GM19324 (cell line): ENCODE measurements around the gene HNRNPH1.

Experiments used
- ATAC-seq: cut with Tn5 transposase; IDR thresholded peaks from one replicate; pipeline ENCODE4 v1.9.1; 2021; ENCODE audit warnings: mild to moderate bottlenecking, moderate library complexity; ENCODE audit not compliant: unreplicated experiment, low FRiP score

HNRNPH1 gene

DNA sequence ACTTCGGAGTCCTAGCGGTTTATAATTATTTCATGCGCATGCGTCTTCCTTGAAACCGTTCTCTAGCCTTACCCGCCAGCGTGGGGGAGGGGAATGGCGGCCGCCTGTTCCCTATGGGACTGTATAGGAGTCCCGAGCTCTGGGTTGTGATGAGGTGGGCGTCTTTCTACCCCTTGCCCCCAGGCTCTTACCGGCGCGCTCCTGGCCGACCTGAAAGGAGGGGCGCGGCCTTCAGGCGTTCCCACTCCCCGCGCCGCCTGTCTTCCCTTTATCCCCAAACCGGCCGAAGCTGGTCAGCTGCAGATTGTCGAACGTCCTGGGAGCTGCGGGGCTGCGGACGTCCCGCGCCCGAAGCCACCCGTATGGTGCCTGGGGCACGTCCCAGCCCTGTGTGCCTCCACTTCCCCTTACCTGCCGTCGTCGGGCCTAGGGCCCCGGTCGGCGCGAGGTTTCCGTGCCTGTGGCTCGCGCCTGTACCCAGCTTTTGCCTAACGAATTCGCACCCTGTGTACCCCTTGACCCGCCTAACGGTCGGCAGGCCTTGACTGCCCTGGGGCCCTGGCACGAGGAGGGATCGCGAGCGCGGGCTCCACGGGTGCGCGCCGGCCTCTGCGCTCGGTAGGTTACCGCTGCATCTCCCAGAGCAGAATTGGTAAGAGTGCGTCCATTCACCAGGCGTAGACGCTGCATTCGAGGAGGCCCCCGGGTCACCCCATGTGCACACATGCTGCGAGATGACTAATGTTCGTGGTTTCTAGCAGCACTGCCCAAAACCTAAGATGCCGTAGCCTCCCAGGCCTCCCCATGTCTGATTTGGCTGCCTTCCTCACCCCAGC, 653 bp upstream of the HNRNPH1 start:
- peak; percentile 0 for ATAC-seq

DNA sequence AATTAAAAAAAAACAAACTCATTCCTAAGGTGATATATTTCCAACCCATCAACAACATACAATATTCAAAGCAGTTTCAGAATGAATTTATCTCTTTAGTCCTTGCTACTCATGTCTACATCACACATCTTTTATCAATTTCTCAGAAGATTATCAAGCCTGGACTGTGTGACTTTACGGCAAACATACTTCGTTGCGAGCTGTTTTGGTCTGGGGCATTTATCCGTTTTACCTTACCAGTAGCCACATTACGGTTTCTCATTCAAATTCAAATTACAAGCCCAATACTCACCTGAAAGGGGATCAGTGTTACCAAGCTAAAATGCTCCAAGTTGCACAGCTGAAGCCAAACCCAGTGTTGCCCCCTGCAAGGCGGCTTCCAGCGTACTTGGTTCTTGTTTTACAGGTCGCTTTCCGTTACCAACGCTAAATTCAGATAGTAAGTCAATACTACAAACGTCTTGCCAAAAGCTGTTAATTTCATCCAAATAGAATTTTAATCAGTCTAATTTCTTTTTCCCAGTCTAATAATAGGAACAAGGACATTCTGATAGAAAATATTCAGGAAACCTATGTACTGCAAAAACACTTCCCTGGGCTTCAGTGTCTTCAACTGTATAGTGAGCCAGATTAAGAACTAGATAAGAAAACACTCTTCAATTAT, 1.8 kb downstream of the HNRNPH1 start:
- ATAC-seq: no peak

DNA sequence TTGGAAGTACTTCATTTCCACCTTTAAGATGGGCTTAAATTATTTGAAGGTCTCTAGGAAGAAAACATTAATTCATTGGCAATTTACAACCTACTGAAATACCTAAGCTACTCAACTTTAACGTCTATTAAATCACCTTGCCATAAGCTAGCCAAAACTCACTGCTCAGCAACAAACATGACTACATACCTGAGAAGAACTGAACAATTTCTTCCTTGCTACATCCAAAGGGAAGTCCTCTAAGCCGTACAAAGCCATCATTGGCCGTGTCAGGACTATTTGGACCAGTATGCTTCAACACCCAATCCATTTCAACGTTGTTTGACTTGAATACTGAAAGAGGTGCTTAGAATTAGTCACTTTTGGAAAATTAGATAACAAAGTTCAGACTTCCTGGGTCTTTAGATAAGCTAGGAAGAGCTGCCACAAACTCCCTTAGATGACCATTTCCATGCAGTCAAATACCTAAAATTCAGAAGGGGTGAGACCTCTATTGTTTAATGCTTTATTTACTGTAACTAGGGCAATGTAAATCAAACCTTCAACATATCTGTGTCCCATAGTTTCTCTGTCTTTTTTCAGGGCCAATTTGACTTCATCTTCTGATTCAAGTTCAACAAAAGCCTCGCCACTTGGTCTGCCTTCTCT, 2.6 kb downstream of the HNRNPH1 start:
- ATAC-seq: no peak

DNA sequence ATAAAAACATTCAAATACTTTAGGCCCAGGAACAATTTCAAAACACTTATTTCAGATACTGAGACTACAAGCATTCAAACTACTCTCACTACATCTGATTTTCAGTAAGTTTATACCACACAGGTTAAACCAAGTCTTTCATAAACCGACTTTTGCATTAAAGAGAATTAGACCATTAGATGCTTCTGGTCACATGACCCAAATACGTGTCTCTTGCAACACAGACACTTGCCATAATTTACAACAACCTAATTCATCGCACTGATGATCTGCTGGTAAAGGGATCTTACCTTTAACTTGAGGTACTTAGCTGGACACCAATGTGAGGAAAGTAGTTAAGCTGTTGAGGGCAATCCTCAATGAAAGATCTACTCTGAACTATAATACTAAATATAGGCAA, 3.2 kb downstream of the HNRNPH1 start:
- no peak for ATAC-seq

DNA sequence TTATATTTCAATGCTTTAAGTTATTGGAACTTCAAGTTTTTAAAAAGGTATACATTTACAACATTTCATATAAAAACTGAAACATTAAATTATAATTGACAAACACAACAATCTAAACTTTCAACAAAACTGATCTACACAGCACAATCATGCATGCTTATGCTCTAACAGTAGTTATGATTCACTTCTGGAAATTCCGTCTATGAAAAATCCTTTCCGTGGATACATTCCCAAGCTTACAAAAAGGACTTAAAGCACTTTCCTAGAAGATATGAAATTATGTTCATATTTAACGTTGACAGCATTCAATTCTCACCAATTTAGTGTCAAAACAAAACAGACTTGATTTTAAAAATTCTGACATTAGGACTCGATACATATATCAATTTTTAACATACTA, 3.7 kb downstream of the HNRNPH1 start:
- no peak for ATAC-seq

DNA sequence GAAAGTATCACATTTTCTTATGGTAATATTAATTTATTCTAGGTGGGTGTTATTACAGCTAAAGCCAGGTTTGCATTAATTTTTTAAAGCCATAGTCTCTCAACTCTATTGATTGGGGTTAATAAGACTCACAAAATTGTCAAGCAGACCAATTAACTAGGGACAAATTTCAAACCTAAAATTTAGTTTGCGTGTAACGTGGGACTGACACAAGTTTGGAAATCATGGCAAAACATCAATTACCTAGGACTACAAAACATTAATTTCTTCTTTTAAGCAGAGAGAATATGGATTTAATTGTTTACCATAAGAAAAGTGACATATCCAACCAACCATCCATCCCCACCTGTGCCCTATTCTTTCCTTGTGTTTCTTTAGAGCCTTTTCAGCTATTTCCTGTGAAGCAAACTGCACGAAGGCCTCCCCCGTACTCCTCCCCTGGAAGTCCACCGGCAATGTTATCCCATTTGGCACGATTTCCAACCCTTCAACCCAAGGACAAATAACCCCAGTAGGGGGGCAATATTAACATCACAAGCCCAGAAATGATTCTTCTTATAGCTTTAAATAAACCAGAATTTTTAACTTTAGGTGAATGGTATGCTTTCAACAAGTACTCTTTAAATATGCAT, 4.4 kb downstream of the HNRNPH1 start:
- ATAC-seq: no peak

DNA sequence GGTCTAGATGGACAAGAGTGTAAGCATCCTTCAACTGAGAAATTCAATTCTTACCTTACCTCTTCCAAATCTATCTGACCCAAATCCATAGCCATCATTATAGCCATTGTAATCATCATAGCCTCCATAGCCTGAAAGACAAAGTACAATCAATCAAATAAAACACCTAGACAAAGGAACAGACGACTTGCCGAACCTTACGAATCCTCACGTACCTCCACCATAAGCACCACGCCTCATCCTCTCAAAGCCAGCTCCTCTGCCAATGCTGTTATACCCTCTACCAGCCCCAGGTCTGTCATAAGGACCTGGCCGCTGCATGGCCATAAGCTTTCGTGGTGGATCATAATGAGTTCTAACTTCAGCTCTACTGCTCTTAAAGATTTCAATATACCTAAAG, 5.5 kb downstream of the HNRNPH1 start:
- no peak for ATAC-seq

DNA sequence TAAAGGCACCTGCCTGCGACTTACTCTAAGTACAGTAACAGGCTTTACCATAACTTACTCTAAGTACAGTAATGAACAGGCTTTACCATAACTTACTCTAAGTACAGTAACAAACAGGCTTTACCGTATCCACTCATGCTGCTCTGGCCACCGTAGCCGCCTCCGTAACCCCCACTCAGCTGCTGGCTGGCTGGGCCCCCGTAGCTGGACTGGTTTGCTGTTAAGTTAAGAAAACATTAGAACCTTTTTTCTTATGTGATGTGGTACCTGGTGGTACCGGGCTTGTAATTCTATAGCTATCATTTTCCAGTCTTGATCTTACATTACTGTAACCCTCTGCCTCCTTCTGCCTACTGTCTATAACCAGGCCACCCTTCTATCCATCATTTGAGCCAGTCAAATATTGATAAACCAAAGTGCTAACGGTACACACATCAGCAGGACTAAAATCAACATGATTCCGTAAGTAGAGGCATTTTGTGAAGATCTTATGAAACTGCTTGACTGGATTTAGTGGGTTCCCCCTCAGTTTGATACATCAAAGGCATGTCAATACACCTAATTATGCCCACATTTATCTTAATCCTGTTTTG, 7.4 kb downstream of the HNRNPH1 start:
- ATAC-seq: no peak

DNA sequence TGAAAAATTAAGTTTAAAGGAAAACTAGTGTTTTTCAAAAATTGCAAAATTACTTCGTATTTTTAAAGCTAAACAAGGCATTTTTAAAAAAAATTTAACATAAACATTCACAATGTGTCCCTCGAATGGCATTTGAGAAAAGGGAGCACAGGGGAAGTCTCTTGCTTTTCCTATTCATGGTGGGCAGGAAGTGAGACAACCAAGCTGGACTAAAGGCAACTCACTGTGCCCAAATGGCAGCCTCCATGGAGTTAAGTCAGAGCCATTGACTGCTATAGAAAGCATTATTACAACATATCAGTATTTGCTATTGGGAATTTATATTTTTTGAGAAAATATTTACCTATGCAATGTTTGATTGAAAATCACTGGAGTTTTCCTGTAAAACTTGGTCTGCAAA, 8.3 kb downstream of the HNRNPH1 start:
- ATAC-seq: no peak

DNA sequence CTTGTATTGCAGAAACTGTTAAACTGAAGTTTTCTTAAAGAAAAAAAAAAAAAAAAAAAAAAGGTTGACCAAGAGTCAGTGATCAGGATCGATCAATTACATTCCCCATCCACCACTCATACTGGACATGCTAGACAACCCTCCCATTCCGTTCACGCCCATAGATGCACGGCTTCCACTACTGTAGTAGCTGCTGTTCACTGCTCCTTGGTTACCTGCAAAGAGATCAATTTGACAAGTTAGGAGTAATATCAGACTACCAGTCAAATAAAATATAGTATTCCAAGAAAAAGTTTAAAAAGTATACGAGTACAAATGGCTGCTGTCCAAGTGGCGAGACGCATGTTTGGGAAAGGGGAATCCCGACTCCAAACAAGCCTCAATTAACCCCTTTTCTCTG, 8.7 kb downstream of the HNRNPH1 start:
- ATAC-seq: no peak

DNA sequence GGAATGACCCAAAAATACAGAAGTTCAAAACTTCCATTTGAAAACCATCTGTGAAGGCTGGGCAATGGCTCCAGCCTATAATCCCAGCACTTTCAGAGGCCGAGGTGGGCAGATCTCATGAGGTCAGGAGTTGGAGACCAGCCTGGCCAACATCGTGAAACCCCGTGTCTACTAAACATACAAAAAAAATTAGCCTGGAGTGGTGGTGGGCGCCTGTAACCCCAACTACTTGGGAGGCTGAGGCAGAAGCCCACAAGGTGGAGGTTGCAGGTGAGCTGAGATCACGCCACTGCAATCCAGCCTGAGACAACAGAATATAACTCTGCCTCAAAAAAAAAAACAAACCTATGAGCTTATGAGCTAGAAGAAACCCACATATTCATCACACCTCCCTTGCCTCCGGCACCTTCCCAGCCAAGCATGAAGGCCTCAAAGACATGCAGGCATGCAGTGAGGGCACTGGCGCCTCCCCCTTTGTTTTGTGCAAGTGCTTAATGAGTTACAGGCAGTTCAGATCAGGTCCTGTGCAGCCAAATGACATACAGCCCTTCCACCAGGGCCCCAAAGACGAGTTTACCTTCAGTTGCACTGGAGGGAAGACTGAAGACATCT, 9.9 kb downstream of the HNRNPH1 start:
- no peak for ATAC-seq

DNA sequence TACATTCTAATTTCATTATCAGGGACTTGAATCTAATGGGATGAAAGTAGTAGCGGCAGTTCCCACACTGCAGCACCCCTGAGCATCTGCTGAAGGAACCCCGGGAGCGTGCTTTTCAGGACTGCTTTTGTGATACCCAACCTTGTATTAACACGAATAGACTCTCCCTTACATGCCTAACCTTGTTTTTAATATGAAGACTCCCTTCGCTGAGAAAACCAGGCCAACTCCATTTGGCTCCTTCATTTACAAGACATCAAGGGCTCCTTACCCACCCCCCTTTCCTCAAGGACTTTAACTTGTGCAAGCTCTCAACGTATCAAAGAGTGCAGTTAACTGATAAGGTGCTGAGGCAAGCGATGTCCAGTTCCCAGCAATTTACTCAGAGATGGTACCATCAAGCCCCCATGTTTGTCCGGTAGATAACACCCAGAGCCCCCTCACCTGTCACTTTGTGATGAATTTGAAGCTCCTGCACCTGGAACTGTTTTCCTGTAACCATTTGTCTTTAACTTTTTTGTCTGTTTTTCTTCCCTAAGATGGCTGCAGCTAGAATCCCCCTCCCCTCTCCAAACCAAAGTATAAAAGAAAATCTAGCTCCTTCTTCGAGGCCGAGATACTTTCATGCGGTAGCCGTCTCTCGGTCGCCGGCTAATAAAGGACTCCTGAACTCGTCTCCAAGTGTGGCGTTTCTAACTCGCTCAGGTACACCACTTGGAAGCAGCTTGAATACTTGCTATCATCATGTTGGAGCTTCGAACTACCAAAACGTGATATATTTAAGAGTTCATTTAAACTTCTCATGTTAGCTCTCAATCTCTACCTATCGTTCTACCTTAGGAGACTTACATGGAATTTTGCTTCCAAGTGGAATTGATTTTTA, 10.7 kb downstream of the HNRNPH1 start:
- ATAC-seq: no peak

DNA sequence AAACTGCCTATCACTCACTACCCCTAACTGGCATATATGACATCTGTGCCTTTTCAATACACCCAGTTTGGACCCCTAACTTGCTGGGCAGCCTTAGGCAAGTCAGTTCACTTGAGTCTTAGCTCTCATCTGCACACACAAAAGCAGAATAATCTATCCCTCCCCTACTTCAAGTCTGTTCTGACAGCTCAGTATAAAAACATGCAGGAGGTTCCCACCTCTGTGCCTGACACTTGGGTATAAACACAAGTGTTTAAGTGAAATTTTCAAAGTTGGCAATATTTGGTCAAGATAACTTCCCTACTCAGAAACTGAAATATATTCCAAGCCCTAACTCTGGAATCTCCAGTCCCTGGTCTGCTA, 12.6 kb downstream of the HNRNPH1 start:
- ATAC-seq: no peak

DNA sequence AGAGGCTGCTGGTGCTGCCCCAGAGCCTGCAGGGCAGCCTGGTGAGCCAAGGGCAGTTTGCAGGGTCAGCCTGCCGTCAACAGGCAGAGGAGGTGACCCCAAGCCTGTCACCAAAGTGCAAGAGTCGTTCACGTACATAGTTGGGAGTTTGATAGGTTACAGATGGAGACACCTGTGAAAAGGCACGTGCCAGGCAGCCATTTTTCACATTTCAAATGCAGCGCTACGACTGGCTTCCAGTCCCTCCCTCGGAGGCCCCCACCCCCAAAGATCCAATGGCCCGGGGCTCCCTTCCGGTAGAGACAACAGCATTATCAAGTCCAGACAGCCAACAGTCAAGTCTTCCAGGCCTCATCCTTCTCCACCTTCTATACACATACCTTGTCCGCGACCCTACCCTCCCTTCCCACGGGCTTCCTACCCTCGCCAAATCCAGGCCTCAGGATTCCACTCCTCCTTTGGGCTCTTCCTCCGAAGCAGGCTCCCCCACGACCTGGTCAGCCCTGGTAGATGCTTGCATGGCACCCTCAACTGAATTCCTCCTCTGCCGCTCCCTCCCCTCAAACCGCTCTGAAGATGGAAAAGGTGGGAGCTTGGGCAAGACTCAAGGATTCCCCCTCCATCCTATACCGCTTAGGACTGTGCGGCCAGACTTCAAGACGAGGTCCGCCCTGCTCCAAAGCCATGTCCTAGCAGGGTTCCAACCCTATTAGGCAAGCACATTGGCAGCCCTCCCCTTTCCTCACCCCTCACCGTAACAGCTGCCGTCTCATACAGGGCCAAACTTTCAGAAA, 13.2 kb downstream of the HNRNPH1 start:
- no peak for ATAC-seq

DNA sequence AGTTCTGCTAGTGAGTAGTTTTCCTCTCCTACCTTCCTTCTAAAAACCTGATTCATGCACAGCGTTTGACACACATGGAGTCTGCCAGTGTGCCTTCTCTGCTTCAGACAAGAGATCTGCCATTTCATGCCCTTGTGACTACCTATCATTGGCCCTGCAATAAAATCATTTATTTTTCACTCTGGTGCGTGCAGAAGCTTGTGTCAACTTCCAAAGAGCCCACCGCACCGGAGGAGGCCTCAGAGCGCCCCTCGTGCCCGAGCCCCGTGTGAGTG, 13.7 kb downstream of the HNRNPH1 start:
- ATAC-seq: no peak

DNA sequence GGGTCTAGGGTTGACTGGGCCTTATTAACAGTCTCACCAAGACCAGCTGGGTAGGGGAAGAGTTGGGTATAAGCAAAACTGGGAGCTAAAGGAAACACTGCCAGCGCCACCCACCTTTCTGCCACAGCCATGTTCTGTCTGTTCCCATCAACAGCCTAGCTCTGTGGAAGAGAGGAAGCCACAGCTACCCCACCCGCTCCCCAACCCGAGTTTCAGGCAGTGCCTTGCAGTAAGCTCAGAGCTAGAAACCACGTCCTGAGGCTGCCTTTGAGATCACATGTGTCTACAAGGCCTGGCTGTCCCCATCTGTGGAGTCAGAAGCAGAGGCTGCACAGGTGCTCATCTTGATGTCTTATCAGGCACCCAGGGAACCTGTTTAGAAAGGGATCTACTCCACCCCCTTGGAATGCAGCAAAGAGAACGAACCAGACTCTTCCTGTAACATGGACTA, 15.3 kb downstream of the HNRNPH1 start:
- no peak for ATAC-seq

DNA sequence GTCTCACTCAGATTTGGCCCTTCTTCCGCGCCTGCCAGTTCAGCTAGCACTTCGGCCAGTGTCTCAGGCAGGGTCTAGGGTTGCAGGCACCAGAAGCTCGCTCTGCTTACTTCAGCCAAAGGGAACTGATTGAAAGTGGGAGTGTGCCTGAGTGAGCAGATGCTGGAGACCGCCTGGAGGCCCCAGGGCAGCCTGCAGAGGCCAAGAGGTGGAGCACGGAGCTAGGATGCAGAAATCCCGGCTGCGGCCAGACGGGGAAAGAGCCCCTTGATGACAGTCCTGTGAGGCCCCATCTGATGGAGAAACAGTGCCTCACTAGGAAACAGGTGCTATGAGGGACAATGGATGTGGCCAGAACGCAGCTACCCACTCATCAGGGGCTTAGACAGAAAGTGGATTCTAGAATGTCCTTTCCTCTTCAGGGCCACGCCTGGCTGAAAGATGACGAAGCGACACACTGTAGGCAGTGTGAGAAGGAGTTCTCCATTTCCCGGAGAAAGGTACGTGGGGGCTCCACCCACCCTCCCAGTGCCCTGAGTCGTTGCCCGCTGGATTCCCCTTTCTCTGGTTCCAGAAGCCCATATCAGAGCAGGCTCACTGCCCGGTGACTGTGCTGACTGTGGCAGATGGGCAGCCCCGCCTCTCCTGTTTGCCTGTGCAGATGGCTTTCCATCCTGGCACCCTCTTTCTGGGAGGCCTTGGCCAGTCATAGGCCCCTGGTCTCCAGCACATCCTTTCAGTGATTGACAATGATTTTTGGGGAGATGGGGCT, 16.1 kb downstream of the HNRNPH1 start:
- ATAC-seq: no peak

DNA sequence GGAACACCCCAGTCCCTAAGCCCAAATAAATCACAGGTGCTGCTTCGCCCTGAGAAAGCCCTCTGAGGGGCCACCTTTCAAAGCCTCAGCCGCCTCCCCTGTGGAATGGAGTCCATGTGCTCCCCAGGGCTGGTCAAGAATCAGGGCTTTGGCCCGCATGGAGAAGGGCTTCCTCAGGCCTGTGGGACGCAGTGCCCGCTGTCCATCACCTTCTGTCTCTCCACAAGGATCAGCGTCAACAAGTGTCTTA, 16.6 kb downstream of the HNRNPH1 start:
- no peak for ATAC-seq
